Measurements from ENCODE around the gene ITPR2.
"Not testable (repeated sequence)": the region's sequence is repeated elsewhere in the genome, so short reads cannot be mapped to it uniquely, and the experiment has no call there.

ITPR2 gene

DNA sequence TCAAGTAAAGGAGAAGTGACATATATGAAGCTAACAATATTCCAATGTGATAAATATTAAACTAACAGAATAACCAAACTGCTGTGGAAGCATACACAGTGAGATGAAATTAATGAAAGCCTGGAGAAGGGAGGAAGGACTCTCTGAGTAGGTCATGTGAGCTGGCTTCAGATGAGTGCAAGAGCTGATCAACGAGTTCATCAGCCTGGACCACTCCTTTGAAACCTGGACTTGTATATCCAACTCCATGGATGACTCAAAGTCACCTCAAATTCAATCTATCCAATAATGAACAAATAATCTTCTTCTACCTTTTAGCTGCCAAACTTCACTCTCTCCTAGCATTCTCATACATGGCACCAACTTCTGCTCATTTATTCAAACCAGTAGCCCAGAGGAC is 391.6 kb downstream of the ITPR2 start:
- DNase-seq (ENCODE audit: low spot score) = no peak

DNA sequence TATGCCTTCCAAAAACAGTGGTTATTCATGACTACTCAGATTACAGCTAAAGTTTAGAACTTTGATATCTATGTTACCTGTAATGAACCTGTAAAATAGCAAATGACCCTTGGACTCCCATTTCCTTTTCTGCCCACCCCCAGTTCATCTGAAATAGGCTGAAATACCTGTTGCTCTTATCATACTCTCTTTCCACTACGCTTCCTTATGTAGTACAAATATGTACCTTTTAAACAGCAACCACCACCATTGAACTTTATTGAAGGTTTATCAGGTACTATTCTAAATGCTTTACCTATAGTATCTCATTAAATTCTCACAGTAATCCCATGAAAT is 398.0 kb downstream of the ITPR2 start:
- DNase-seq (ENCODE audit: low spot score) = no peak

DNA sequence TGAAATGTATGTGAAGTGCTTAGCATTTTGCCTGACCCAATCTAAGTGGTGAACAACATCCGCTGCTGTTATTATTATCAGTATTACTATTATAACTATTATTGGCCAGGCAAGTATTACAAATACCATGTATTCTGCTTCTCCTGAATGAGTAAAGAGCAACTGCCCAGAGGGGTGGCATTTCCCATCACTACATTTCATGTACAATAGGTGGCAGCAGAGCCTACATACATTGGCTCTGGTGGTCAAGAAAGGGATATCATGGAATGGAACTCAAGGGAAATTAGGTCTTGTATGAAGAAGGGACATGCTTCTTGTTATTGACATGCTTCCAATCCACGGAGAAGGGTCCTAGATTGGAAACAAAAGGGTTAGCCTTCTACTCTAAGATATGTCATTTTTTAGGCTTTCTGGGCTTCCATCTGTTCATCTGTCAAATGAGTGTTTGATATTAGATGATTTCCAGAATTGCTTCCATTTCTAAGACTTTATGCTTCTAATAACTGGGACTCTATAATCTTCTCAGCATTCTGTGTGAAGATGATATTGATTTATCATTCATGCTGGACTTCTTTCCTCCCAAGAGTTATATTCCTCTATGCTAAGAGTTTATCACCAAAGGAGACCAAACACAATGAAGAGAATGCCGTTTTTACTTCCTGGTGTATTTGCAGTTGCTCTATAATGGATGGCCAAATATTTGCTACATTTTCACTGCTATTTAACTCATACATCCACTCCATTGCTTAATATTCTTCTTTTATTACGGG is 398.5 kb downstream of the ITPR2 start:
- peak; percentile 15 for DNase-seq (ENCODE audit: low spot score)

DNA sequence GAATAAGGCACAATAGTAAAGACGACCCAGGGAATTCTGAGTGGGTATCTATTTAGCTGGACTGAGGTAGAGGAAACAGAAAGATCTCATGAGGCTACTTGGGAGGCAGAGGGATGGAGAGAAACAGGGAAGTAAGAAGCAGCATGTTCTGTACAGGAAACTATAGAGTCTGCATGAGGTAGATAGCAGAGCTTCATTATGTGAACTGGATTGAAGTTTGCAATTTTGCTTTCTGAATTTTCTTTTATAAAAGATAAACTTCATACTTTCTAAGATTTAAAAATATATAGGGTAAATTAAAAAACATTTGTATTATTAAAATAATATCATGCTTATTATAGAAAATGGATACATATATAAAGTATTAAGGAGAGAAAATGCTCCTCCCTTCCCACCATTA is 399.3 kb downstream of the ITPR2 start:
- DNase-seq (ENCODE audit: low spot score) = not testable (repeated sequence)

DNA sequence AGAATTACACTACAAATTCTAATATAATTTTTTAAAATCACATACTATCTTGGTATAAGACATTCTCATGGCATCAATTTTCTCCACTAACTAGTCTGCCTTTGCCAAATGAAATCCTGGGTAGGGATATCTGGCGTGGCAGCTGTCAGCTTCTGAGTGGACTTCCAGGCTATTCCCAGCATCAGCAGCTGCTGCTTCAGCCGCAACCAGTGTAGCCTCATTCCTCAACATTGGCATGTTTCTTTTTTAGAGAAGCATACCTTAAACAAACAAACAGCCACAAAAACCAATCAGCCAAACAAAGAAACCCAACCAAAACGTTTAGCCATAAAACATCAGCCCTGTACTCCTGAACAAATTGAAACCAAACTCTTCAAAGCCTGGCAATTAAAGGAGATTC is 401.8 kb downstream of the ITPR2 start:
- no peak for DNase-seq (ENCODE audit: low spot score)

DNA sequence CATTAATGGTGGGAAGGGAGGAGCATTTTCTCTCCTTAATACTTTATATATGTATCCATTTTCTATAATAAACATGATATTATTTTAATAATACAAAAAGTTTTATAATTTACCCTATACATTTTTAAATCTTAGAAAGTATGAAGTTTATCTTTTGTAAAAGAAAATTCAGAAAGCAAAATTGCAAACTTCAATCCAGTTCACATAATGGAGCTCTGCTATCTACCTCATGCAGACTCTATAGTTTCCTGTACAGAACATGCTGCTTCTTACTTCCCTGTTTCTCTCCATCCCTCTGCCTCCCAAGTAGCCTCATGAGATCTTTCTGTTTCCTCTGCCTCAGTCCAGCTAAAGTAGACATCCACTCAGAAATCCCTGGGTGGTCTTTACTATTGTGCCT is 402.4 kb downstream of the ITPR2 start:
- DNase-seq (ENCODE audit: low spot score) = not testable (repeated sequence)

DNA sequence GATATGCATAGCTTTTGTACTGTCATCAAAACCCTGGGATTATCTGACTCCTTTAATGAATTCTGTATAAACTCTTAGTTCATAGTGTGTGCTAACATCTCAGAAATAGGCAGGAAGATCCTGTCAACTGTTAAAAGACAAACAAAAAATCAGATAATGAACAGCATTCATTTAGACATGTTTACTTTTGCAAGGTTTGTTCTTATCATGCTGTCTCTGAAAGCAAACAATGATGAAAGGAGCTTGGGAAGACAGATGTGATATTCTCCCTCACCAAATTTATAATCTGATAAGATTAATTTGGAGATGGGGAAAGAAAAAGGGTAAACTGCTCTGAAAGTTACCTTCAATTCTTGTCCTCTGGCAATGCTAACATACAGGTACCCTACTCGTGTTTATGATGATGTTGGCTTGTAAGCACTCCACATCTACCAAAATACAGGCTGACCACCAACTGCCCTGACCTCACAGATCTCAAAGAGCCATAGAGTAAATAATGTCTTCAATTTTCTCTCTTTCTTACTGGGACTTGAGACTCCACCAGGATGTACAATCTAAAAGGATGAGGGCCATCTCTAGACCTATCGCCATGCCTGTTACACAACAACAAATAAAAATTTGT is 403.8 kb downstream of the ITPR2 start:
- DNase-seq (ENCODE audit: low spot score) = peak; percentile 8

DNA sequence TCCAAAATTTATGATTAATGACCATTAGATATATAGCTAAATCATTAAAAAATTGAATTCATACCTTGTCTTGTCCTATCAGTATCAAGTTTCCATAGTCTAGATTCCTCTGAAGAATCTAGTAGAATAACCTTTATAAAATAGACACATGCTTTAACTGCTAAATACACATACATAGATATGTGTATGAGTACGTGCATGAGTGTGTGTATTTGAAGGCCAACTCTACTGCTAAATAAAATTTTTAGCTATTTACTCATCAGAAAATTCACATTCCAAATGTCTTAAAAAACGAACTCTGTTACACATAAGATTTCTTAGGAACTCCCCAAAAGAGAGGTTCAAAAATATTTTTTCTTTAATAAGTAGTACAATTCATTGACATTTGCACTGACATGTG is 404.6 kb downstream of the ITPR2 start:
- DNase-seq (ENCODE audit: low spot score) = no peak

DNA sequence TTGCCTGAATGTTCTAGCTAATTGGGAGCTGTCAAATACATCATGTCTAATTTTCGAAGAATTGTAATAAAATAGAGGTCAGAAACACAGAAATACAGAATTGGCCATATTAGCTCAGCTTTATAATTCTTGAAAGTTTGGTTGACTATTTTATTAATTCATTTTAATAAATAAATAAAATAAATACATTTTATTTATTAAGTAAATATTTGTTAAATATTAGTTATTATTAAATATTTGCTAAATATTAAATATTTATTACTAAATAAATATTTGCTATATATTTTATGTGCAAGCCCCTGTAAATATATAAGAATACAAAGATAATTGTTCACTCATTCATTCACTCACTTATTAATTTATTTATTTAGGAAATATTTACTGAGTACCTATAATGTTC is 406.3 kb downstream of the ITPR2 start:
- no peak for DNase-seq (ENCODE audit: low spot score)

DNA sequence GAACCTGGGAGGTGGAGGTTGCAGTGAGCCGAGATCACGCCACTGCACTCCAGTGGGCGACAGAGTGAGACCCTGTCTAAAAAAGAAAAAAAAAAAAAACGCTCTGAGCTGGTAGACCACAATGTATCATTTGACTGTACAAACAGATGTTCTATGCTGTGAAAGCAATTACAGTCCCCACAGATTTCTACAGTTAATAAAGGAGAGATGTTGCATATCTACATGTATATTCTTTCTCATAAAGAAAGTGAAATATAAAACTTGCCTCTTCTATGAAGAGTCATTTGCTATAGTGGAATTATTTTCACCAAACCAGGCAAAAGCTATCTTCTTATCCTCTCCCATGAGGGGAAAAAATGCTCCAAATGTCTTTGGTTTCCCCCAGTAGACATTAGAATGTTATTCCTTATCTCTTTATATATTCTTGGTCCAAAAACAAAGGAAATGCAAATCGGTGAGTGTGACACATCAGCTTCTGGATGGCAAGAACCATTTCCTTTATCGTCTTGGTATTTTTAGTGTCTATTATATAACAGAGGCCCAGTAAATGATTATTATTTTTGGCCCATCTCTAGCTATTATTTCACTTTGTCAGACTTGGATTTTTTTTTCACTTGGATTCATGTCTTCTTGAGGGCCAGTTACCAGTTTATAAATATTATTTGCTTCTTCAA is 407.3 kb downstream of the ITPR2 start:
- no peak for DNase-seq (ENCODE audit: low spot score)

DNA sequence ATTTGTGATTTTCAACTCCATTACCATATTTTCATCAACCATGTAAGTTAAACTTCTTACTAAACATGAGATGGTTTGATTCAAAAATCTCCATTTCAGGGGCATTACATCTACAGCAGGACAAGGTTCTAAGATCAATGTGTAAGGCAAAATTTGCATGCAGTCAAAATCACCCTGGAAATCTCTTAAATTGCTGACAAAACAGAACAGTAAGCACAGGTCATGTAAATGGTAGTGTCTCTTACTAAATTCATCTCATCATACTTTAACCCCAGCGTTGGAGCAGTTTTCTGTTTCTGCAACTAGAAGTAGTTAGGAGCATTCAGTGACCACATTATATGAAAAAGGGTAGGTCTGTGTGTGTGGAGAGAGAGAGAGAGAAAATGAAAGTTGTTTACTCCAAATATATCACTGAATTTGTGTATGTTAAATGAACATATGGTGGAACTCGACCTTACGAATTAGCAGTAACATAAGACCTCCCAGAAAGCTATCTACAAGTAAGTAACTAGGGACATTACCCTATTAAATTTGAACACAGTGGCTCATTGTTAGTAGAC is 410.1 kb downstream of the ITPR2 start:
- DNase-seq (ENCODE audit: low spot score) = no peak

DNA sequence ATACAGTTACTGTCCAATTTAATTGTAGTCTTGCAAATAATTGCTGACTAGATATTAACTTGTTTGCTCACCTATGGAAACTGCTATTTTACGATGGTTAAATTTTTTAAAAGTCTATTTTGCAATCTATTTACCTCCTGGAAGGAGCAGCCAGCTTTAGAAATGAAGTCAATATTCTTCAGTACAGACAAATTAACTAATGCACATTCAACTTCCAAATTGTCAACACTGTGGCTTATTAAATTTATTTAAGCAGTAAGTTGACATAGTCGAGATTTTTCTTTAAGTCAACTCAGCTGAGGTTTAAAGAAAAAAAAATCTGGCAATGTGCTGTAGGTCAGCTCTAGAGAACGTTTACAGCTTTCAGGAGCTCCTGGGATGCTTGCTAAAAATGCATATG is 416.4 kb downstream of the ITPR2 start:
- no peak for DNase-seq (ENCODE audit: low spot score)

DNA sequence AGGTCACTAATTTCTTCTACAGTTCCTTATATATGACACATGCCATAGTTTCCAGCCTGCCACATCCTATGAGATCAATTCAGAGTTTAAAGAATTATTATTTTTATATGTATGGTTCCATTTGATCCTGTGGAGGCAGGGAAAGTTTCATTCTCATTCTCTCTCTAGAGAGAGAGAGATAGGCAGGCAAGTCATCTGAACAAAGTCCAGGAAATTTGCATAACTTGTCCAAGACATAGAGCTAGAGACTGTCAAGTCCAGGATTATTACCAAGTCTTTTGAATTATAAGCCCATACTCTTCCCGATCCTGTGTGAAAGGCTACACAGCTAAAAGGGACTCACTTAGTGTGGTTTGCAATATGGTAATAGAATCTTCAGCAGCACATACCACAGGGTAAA is 422.3 kb downstream of the ITPR2 start:
- DNase-seq (ENCODE audit: low spot score) = no peak

DNA sequence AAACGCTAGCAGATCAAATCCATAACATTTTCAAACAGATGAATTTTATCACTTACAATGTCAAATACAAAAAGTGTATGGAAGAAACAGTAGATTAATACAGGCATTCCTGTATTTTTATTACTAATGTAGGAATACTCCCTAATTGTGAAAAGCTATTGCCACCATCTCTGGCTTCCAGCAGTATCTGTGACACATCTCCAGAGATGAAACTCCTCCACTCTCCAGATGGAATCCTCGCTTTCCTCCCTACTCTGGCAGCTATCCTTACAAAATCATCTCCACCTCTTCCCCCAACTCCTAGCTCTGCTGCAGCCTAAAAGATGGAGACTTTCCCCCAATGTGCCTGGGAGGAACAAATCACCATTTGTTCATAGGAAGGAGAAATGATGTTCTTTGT is 426.2 kb downstream of the ITPR2 start:
- no peak for DNase-seq (ENCODE audit: low spot score)

DNA sequence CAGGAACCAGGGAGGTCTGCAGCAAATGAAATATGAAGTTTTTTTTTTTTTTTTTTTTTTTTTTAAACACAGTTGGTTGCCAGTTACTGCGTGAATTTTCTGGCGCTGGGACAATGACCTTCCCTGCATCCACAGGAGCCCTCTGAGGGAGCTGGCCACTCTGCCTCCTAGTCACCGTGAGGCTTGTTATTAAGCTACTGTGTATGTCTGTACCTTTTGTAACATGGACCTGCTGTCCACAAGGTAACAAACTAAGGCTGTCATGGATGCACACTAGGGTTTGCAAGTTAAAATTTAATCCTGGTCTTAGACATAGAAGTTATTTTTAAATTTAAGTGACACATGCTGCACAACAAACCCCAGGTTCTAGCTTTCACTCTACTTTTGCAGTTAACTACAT is 426.6 kb downstream of the ITPR2 start:
- DNase-seq (ENCODE audit: low spot score) = no peak

DNA sequence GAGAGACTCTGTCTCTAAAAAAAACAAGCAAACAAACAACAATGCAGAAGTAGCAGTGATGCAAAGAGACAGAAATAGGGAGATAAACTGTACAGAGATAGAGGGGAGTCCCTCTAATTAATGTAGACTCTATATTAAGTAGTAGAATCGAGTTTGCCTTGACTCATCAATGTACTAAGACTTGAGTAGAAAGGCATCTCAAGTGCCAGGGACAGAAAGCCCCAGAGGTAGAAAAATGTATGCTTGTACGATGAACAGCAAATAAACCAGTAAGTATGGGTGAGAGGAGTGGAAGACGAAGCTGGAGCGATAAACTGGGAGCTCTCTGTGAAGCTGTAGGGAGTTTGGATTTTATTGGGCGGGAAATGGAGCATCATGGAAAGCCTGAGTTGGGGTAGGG is 429.4 kb downstream of the ITPR2 start:
- DNase-seq (ENCODE audit: low spot score) = no peak

DNA sequence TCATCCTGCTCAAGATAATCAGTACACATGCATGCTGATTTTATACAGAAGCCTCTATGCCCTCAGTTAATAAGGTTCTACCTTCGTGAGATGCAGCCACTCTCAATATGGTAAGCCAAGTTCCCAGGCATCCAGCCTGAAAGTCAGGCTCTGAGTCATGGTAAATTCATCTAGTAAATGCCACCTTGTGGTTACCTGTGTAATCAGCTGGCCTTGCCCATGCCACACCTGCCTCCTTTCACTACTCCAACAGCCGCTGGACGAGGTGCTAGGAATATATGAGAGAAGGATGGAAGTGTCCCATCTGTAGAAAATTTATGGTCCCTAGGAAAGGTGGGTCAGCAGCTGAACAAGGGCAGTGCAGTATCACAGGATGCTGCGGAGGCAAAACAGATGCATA is 430.3 kb downstream of the ITPR2 start:
- DNase-seq (ENCODE audit: low spot score) = no peak

DNA sequence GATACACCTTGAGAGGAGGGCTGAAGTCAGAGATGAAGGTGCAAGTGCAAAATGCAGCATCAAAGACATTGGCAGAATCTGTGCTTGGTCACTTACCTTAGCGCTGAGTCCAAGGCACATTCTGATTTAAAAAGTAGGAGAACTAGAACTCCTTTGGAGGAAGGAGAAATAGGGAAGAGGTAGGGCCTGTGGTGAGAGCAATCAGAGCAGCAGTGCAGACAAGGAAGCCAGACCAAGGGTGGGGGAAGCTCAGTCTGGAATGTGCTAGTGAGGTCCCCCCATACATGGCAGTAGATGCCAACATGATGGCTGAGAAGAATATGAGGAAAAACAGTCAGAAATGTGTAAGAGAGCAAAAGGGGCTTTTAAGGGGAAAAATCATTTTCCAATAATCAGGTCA is 431.1 kb downstream of the ITPR2 start:
- no peak for DNase-seq (ENCODE audit: low spot score)

DNA sequence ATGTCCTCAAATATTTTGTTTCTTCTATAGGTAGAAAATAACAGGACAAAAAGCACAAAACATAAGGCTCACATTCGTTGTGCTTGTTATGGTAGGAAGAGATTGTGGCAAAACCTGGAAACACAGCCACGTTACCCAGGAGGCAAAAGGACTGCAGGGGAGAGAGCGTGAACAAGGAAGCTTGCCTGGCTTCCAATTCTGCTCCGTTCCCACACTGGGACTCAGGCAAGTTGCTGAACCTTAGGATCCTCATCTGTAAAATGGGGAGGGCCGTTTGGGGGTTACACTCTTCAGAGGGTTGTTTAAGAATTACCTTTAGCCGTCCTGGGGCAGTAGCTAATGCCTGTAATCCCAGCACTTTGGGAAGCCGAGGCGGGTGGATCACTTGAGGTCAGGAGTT is 432.4 kb downstream of the ITPR2 start:
- DNase-seq (ENCODE audit: low spot score) = no peak

DNA sequence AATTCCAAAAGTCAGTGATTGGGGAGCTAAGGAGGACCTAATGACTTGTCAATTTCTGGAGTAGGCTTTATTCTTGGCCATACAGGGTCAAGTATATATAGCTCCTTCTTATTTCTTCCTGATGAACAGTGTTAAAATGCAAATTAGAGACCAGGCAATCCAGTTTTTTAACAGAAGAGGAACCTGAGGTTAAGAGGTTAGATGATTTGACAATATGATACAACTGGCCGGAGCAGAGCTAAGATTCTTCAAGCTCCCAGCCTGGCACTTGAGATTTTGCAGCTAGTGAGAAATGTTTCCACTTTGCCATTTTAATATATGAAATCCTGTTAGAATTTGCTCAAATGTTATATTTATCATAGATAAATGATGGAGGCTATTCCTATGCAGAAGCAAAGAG is 433.6 kb downstream of the ITPR2 start:
- DNase-seq (ENCODE audit: low spot score) = no peak

DNA sequence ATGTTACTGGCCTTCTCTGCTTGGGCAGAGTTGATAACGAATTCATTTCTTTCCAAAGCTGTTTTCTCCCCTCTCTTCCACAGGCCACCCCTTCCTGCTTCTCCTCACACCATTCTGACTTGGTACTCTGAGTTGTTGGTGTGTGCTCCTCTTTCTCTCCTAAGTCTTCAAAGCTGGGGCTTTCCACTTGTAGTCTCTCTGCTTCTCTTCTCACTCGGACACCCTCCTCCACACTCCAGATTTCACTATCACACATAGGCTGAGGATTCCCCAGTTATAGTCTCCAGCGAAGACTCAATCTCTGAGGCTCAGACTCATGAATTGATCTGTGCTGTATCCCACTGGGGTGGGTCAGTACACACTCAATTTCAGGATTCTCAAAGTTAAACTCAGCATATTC is 436.6 kb downstream of the ITPR2 start:
- DNase-seq (ENCODE audit: low spot score) = no peak

DNA sequence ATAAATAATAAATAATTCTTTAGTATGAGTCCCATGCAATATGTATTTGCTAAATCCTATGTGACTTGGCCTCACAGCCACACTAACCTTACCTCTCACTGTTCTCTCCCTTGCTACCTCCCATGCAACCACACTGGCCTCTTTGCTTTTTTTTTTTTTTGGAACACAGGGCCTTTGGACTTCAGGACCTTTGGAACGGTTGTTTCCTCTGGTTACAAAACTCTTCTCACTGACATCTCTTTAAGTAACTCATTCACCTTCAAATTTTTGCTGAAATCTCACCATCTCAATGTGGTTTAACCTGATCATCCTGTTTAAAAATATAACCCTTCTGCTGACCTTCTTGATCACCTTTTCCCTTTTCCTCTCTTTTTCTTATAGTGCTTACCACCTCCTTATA is 443.7 kb downstream of the ITPR2 start:
- no peak for DNase-seq (ENCODE audit: low spot score)

DNA sequence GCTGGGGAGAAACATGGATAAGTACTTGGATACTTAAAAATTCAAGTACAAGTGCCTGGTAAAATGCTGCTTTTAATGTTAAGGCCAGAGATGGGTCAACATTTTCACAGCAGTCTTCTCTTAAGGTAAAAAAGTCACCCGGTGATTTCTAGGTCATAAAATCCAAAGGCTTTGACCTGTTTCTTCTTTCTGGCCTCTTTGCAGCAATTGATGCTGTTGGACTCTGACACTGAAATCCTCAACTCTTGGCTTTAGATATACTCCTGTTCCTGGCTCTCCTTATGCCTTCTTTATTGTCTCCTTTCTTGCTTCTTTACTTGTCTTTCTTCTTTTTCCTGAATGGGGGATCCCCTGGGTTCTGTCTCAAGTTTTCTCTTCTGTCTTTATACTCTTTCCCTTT is 448.5 kb downstream of the ITPR2 start:
- DNase-seq (ENCODE audit: low spot score) = no peak

Measured in HuH-7.5 (cell line).